Mammary epithelial cell (primary cell): ENCODE data around the gene FAM110A.

Source experiments
- EZH2 ChIP-seq: IDR thresholded peaks from 2 replicates; pipeline ENCODE4 v1.6.1; 2012; ENCODE audit warnings: low read length, inconsistent platforms, borderline replicate concordance
- TF ChIP-seq, protein P1 (sequence below), 2 donors: IDR thresholded peaks in 1 of 2; conservative IDR thresholded peaks in 1 of 2; 2 replicates each; pipeline ENCODE4 v1.5.1; 2011 to 2012; ENCODE audit warnings: inconsistent platforms in 2 of 2, low read length in 2 of 2, mild to moderate bottlenecking in 2 of 2, control low read depth in 1 of 2, low read depth in 1 of 2; ENCODE audit not compliant: insufficient read depth in 1 of 2; ENCODE audit errors: extremely low read depth in 1 of 2

- TF ChIP-seq, protein P1, sequence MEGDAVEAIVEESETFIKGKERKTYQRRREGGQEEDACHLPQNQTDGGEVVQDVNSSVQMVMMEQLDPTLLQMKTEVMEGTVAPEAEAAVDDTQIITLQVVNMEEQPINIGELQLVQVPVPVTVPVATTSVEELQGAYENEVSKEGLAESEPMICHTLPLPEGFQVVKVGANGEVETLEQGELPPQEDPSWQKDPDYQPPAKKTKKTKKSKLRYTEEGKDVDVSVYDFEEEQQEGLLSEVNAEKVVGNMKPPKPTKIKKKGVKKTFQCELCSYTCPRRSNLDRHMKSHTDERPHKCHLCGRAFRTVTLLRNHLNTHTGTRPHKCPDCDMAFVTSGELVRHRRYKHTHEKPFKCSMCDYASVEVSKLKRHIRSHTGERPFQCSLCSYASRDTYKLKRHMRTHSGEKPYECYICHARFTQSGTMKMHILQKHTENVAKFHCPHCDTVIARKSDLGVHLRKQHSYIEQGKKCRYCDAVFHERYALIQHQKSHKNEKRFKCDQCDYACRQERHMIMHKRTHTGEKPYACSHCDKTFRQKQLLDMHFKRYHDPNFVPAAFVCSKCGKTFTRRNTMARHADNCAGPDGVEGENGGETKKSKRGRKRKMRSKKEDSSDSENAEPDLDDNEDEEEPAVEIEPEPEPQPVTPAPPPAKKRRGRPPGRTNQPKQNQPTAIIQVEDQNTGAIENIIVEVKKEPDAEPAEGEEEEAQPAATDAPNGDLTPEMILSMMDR (conservative IDR thresholded peaks at IDR 0.05 in 1 of 2, IDR thresholded peaks at IDR 0.05 in 1 of 2; ENCODE audit: extremely low read depth in 1 of 2, insufficient read depth in 1 of 2, low read depth in 1 of 2, low read length in 2 of 2): no peak
- TF ChIP-seq EZH2: no peak
These were observed 7.5 kb downstream of the FAM110A start for GRCh38 chr20:840858-841567.
